GM12878 (cell line): Measurements from ENCODE around the gene MXRA7.
A peak's percentile ranks its signal among the peaks of the same experiment; 100 is the strongest.

ENCODE experiments used
- BHLHE40 ChIP-seq, 2 experiments: fragments of 450-650 bp in 1 of 2; IDR thresholded peaks; 2 replicates each; pipeline ENCODE4 v1.6.1; 2011 to 2017; ENCODE audit warnings: low read depth in 2 of 2, borderline replicate concordance in 1 of 2, improper control_type of control experiment in 1 of 2, low read length in 1 of 2, mild to moderate bottlenecking in 1 of 2
- CTCF ChIP-seq, 3 experiments: IDR thresholded peaks in 2 of 3; conservative IDR thresholded peaks in 1 of 3; 2 replicates each; pipeline ENCODE4 v1.5.1; 2011; ENCODE audit warnings: low read depth in 3 of 3, low read length in 3 of 3, mild to moderate bottlenecking in 3 of 3, control low read depth in 2 of 3, moderate library complexity in 2 of 3, inconsistent platforms in 1 of 3, mixed read lengths in 1 of 3; ENCODE audit not compliant: control insufficient read depth in 2 of 3, insufficient read depth in 1 of 3; ENCODE audit errors: extremely low read depth in 1 of 3
- E4F1 ChIP-seq: fragments of 450-650 bp; IDR thresholded peaks from 2 replicates; pipeline ENCODE4 v1.6.1; 2018; ENCODE audit warnings: borderline replicate concordance, mild to moderate bottlenecking; ENCODE audit not compliant: partially characterized antibody
- EGR1 ChIP-seq, 2 experiments: IDR thresholded peaks; 1 replicate in 1 of 2; 2 replicates in 1 of 2; pipeline ENCODE4 v1.6.1; 2011 to 2012; ENCODE audit warnings: low read depth in 2 of 2, low read length in 2 of 2, borderline replicate concordance in 1 of 2, mild to moderate bottlenecking in 1 of 2, moderate library complexity in 1 of 2
- MAX ChIP-seq: IDR thresholded peaks from 2 replicates; pipeline ENCODE4 v1.6.1; 2012; ENCODE audit warnings: low read depth, low read length, improper control_type of control experiment
- MTA2 ChIP-seq: fragments of 450-650 bp; IDR thresholded peaks from 2 replicates; pipeline ENCODE4 v1.6.1; 2016; ENCODE audit warnings: low read depth, mild to moderate bottlenecking, moderate library complexity
- MYC ChIP-seq: IDR thresholded peaks from 2 replicates; pipeline ENCODE4 v1.6.1; 2011; ENCODE audit warnings: mild to moderate bottlenecking, low read length, moderate library complexity, inconsistent platforms; ENCODE audit not compliant: insufficient read depth, insufficient replicate concordance, insufficient read length, severe bottlenecking
- NFYB ChIP-seq: IDR thresholded peaks from 2 replicates; pipeline ENCODE4 v1.6.1; 2011; ENCODE audit warnings: low read depth, mild to moderate bottlenecking, low read length, improper control_type of control experiment, moderate library complexity; ENCODE audit not compliant: insufficient read depth
- POLR2A ChIP-seq: IDR thresholded peaks from 2 replicates; pipeline ENCODE4 v1.6.1; 2011; ENCODE audit warnings: low read depth, mild to moderate bottlenecking, low read length
- POLR2AphosphoS5 ChIP-seq: IDR thresholded peaks from 2 replicates; pipeline ENCODE4 v1.6.1; 2011; ENCODE audit warnings: mild to moderate bottlenecking, low read length, inconsistent platforms
- SIN3A ChIP-seq: IDR thresholded peaks from 2 replicates; pipeline ENCODE4 v1.6.1; 2012; ENCODE audit warnings: low read depth, low read length, improper control_type of control experiment

GRCh38 chr17:76726776-76727718, 16.3 kb upstream of the MXRA7 start, which contains the start of gene METTL23:
- TF ChIP-seq CTCF (IDR thresholded peaks at IDR 0.05 in 2 of 3, conservative IDR thresholded peaks at IDR 0.05 in 1 of 3; ENCODE audit: control insufficient read depth in 2 of 3, extremely low read depth in 1 of 3, insufficient read depth in 1 of 3, low read depth in 3 of 3, low read length in 3 of 3) (peak; percentile 70 to 79 (median 75)), BHLHE40 (IDR thresholded peaks at IDR 0.05; ENCODE audit: borderline replicate concordance in 1 of 2, low read depth in 2 of 2, low read length in 1 of 2) (peak; percentile 95 to 98), E4F1 (no peak), POLR2A (peak; percentile 92), MYC (peak; percentile 45), SIN3A (peak; percentile 49), MTA2 (no peak), MAX (peak; percentile 93), POLR2AphosphoS5 (peak; percentile 83; the same call in 1 of the 2 replicates), NFYB (no peak), EGR1 (IDR thresholded peaks at IDR 0.05; ENCODE audit: borderline replicate concordance in 1 of 2, low read depth in 2 of 2, low read length in 2 of 2) (no peak)
